ENCODE data around the gene ASPHD2.

The ASPHD2 gene

DNA sequence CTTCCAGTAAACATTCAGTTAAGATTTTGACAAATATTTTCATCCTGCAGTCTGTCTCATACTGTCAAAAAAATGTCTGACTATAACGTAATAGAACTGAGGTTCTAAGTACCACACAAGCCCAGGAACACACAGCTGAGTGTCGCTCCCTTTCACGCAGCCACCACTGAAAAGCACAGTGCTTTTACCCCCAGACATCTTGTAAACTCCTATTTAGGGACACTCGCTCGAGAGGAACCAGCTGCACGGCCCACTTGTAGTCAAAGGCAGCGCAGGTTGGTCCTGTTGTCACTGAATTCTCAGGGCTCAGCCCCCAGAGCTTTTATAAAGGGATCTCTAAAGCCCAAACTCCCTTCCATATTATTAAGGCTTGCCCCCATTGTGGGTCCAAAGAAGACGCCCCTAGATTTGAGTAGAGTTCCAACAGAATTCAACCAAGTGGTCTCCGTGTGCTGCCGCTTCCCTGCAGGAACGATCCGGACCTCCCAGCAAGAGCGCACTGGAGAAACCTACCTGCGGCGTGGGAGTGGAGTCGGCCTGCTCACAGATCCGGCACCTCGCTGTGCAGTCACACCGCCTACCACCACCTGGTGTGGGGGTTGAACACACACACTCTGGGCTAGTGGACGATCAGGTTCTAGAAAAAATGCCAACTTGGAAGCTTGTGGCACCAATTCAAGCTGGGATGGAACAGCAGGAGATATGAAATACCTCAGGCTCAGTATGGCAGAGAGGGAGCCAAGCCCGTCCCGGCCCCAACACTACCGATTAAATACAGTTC is 23.4 kb downstream of the ASPHD2 start:
- TF ChIP-seq, protein P1, sequence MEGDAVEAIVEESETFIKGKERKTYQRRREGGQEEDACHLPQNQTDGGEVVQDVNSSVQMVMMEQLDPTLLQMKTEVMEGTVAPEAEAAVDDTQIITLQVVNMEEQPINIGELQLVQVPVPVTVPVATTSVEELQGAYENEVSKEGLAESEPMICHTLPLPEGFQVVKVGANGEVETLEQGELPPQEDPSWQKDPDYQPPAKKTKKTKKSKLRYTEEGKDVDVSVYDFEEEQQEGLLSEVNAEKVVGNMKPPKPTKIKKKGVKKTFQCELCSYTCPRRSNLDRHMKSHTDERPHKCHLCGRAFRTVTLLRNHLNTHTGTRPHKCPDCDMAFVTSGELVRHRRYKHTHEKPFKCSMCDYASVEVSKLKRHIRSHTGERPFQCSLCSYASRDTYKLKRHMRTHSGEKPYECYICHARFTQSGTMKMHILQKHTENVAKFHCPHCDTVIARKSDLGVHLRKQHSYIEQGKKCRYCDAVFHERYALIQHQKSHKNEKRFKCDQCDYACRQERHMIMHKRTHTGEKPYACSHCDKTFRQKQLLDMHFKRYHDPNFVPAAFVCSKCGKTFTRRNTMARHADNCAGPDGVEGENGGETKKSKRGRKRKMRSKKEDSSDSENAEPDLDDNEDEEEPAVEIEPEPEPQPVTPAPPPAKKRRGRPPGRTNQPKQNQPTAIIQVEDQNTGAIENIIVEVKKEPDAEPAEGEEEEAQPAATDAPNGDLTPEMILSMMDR (IDR thresholded peaks at IDR 0.05; ENCODE audit: borderline replicate concordance, extremely low read depth, low read length, poor library complexity, severe bottlenecking): no peak
- no peak for TF ChIP-seq EZH2 (IDR thresholded peaks at IDR 0.05; ENCODE audit: borderline replicate concordance, low read depth, low read length, severe bottlenecking)
- Histone ChIP-seq H3K4me3 (ENCODE audit: low read depth in 1 of 2, low read length in 2 of 2) (no peak overlapping the region), H3K79me2 (ENCODE audit: insufficient read depth, low read length) (no peaks in the 10 kb centered on the region), H4K20me1 (ENCODE audit: insufficient read depth, low read length) (peaks cover 12% of the 10 kb centered on the region), H2AFZ (ENCODE audit: low read depth, low read length) (no peak overlapping the region), H3K27ac (ENCODE audit: low read length) (no peak overlapping the region), H3K9ac (ENCODE audit: low read depth, low read length) (no peak overlapping the region), H3K4me2 (ENCODE audit: insufficient read depth, low read length) (no peak overlapping the region), H3K4me1 (ENCODE audit: insufficient read depth, low read length) (no peaks in the 10 kb centered on the region), H3K27me3 (ENCODE audit: insufficient read depth, low read length, poor library complexity) (no peaks in the 10 kb centered on the region), H3K36me3 (ENCODE audit: insufficient read depth, low read length) (peaks cover 67% of the 10 kb centered on the region), H3K9me3 (ENCODE audit: insufficient read depth, low read length, severe bottlenecking) (no peaks in the 10 kb centered on the region)
- ATAC-seq (ENCODE audit: insufficient read depth, low read depth) (no peak), DNase-seq (no peak)

DNA sequence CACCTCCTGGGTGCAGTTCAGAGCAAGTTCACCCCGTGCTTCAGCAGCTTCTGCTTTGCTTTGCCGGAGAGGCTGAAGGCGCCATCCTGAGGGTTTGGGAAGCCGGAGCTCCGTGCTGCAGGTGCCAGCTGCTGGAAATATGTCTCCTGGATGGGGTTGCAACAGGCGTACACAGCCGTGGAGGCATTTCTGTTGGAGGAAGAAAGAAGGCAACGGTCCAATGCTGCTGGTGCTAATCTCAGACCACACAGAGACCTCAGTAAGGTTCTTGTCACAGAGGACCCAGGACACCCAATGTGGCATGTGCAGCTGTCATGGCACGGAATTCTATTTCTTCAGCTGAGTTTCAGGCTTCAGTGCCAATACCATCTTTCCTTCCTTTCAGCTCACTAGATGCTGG is 24.2 kb downstream of the ASPHD2 start:
- Histone ChIP-seq H2AFZ (ENCODE audit: low read depth, low read length) (no peak overlapping the region), H3K9me3 (ENCODE audit: insufficient read depth, low read length, severe bottlenecking) (no peaks in the 10 kb centered on the region), H3K27ac (ENCODE audit: low read length) (no peak overlapping the region), H3K79me2 (ENCODE audit: insufficient read depth, low read length) (peaks cover under 1% of the 10 kb centered on the region; the same call in 1 of the 2 replicates), H3K27me3 (ENCODE audit: insufficient read depth, low read length, poor library complexity) (no peaks in the 10 kb centered on the region), H3K36me3 (ENCODE audit: insufficient read depth, low read length) (peaks cover 75% of the 10 kb centered on the region), H3K4me2 (ENCODE audit: insufficient read depth, low read length) (no peak overlapping the region), H3K4me3 (ENCODE audit: low read depth in 1 of 2, low read length in 2 of 2) (no peak overlapping the region), H4K20me1 (ENCODE audit: insufficient read depth, low read length) (peaks cover 8% of the 10 kb centered on the region; the same call in 1 of the 2 replicates), H3K9ac (ENCODE audit: low read depth, low read length) (no peak overlapping the region), H3K4me1 (ENCODE audit: insufficient read depth, low read length) (no peaks in the 10 kb centered on the region)
- ATAC-seq (ENCODE audit: insufficient read depth, low read depth) (no peak), DNase-seq (no peak)
- TF ChIP-seq, protein P1 (IDR thresholded peaks at IDR 0.05; ENCODE audit: borderline replicate concordance, extremely low read depth, low read length, poor library complexity, severe bottlenecking): no peak
- no peak for TF ChIP-seq EZH2 (IDR thresholded peaks at IDR 0.05; ENCODE audit: borderline replicate concordance, low read depth, low read length, severe bottlenecking)

- Histone ChIP-seq H3K27ac (ENCODE audit: low read length) (no peak overlapping the region), H3K79me2 (ENCODE audit: insufficient read depth, low read length) (peaks cover 5% of the 10 kb centered on the region; the same call in 1 of the 2 replicates), H2AFZ (ENCODE audit: low read depth, low read length) (no peak overlapping the region), H3K9ac (ENCODE audit: low read depth, low read length) (no peak overlapping the region), H4K20me1 (ENCODE audit: insufficient read depth, low read length) (peaks cover 13% of the 10 kb centered on the region; the same call in 1 of the 2 replicates), H3K27me3 (ENCODE audit: insufficient read depth, low read length, poor library complexity) (no peaks in the 10 kb centered on the region), H3K4me2 (ENCODE audit: insufficient read depth, low read length) (no peak overlapping the region), H3K4me3 (ENCODE audit: low read depth in 1 of 2, low read length in 2 of 2) (no peak overlapping the region), H3K4me1 (ENCODE audit: insufficient read depth, low read length) (no peaks in the 10 kb centered on the region), H3K36me3 (ENCODE audit: insufficient read depth, low read length) (peaks cover 82% of the 10 kb centered on the region), H3K9me3 (ENCODE audit: insufficient read depth, low read length, severe bottlenecking) (no peaks in the 10 kb centered on the region)
- no peak for DNase-seq
- no peak for ATAC-seq (ENCODE audit: insufficient read depth, low read depth)
- TF ChIP-seq, protein P1 (IDR thresholded peaks at IDR 0.05; ENCODE audit: borderline replicate concordance, extremely low read depth, low read length, poor library complexity, severe bottlenecking): no peak
Measured at GRCh38 chr22:26453812-26454500, 24.9 kb downstream of the ASPHD2 start.
